GM18861 (cell line): ENCODE results near the gene PDCD11.

ENCODE experiments used
- ATAC-seq: cut with Tn5 transposase; IDR thresholded peaks from one replicate; pipeline ENCODE4 v1.9.1; 2021; ENCODE audit not compliant: unreplicated experiment

Gene PDCD11

GRCh38 chr10:103449208-103450144 lies 53.0 kb downstream of the PDCD11 start:
- ATAC-seq, result no peak

- ATAC-seq, result no peak
These were observed 53.8 kb downstream of the PDCD11 start for GRCh38 chr10:103450201-103450695.

GRCh38 chr10:103451091-103451813 lies 54.8 kb downstream of the PDCD11 start:
- no peak for ATAC-seq

GRCh38 chr10:103451831-103452505 lies 55.5 kb downstream of the PDCD11 start, which contains the start of gene CALHM2:
TSS of gene CALHM2 (minus strand) at chr10:103452370. CDS start at chr10:103449941, 2,429 bp downstream.
- ATAC-seq, result no peak

- ATAC-seq, result no peak
These were observed 56.2 kb downstream of the PDCD11 start for GRCh38 chr10:103452506-103453230.

- ATAC-seq, result no peak
These were observed 57.6 kb downstream of the PDCD11 start for GRCh38 chr10:103454026-103454425.

- no peak for ATAC-seq
These were observed 58.8 kb downstream of the PDCD11 start for GRCh38 chr10:103455235-103455634.

- ATAC-seq, result no peak
These were observed 59.7 kb downstream of the PDCD11 start for GRCh38 chr10:103456074-103456660.

- no peak for ATAC-seq
These were observed 60.8 kb downstream of the PDCD11 start for GRCh38 chr10:103457176-103457712.

- no peak for ATAC-seq
These were observed 61.6 kb downstream of the PDCD11 start for GRCh38 chr10:103457896-103458583.

- ATAC-seq, result peak; percentile 79
These were observed 62.3 kb downstream of the PDCD11 start, which contains the start of gene CALHM1 for GRCh38 chr10:103458720-103459119. TSS of gene CALHM1 (minus strand) at chr10:103458900. CDS start at chr10:103458751, 149 bp downstream.

- ATAC-seq, result no peak
These were observed 63.2 kb downstream of the PDCD11 start for GRCh38 chr10:103459615-103460014.

GRCh38 chr10:103463499-103463898 lies 67.1 kb downstream of the PDCD11 start:
- no peak for ATAC-seq

- no peak for ATAC-seq
These were observed 69.2 kb downstream of the PDCD11 start for GRCh38 chr10:103465411-103466179.

GRCh38 chr10:103466734-103467133 lies 70.3 kb downstream of the PDCD11 start:
- ATAC-seq, result no peak

- ATAC-seq, result peak; percentile 34
These were observed 71.0 kb downstream of the PDCD11 start for GRCh38 chr10:103467406-103467805.

GRCh38 chr10:103469201-103469600 lies 72.8 kb downstream of the PDCD11 start:
- ATAC-seq, result no peak
